Epithelial cell of esophagus (primary cell): ENCODE measurements around the gene PNO1.

Experiments
- DNase-seq: peaks from one replicate; pipeline ENCODE4 v3.0.0; 2010; ENCODE audit warnings: low read depth
- H3K4me3 ChIP-seq: 2 replicates; pipeline ENCODE4 v1.5.1; 2011; ENCODE audit warnings: mild to moderate bottlenecking, low read length, control low read depth
- CTCF ChIP-seq: IDR thresholded peaks from 2 replicates; pipeline ENCODE4 v1.5.1; 2011; ENCODE audit warnings: low read depth, mild to moderate bottlenecking, low read length, control low read depth, inconsistent platforms; ENCODE audit not compliant: insufficient read depth; ENCODE audit errors: missing control alignments

PNO1 gene

DNA sequence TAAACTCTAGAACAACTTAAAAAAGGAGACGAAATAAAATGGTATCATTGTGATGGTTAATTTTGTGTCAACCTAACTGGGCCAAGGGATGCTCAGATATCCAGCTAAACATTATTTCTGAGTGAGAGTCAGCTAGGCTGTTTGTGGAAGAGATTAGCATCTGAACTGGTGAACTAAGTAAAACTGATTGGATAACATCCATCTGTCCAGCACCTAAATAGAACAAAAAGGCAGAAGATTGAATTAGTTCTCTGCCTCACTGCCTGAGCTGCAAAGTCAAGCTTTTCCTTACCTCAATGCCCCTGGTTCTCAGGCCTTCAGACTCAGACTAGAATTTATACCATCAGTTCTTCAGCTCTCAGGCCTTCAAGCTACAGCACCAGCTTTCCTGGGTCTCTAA is 64.6 kb downstream of the PNO1 start:
- H3K4me3 ChIP-seq = no peak overlapping the region
- no peak for TF ChIP-seq CTCF
- no peak for DNase-seq

DNA sequence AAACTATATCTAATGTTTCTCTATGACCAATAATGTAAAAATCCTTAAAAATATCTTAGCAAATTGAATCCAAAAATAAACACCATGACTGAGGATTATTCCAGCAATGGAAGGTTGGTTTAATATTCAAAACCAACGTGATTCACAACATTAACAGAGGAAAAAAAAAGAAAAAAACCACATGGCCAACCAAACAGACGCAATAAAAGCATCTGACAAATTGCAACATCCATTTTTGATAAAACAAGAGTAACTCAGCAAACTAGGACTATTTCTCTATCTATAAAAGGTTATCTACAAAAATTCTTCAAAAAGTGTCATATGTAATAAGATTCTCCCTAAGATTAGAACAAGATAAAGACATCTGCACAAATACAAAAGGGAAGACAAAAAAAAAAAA is 65.7 kb downstream of the PNO1 start:
- TF ChIP-seq CTCF = no peak
- DNase-seq = no peak
- no peak overlapping the region for H3K4me3 ChIP-seq

GRCh38 chr2:68225119-68225632 is 67.5 kb downstream of the PNO1 start:
- no peak overlapping the region for H3K4me3 ChIP-seq
- DNase-seq = peak; percentile 51
- peak; percentile 40 for TF ChIP-seq CTCF
